Loucy (cell line): ENCODE measurements around the gene PLCXD1.
"Not testable (repeated sequence)": the region's sequence is repeated elsewhere in the genome, so short reads cannot be mapped to it uniquely, and the experiment has no call there.

Experiments
- H2AFZ ChIP-seq: fragments of 200-600 bp; sonication (generic); 2 replicates; pipeline ENCODE4 v1.6.0; 2016; ENCODE audit warnings: antibody characterized with exemption, mild to moderate bottlenecking, low read length, moderate library complexity
- H3F3A ChIP-seq: fragments of 200-600 bp; 2 replicates; pipeline ENCODE4 v1.6.0; 2016; ENCODE audit warnings: antibody characterized with exemption, low read depth, mild to moderate bottlenecking
- H3K27me3 ChIP-seq: fragments of 200-600 bp; sonication (generic); 2 replicates; pipeline ENCODE4 v1.6.1; 2014; ENCODE audit warnings: low read length, mild to moderate bottlenecking; ENCODE audit not compliant: insufficient read depth, poor library complexity, severe bottlenecking
- H3K36me3 ChIP-seq: fragments of 200-600 bp; sonication (generic); 2 replicates; pipeline ENCODE4 v1.6.1; 2016; ENCODE audit warnings: low read length; ENCODE audit not compliant: insufficient read depth
- H3K4me1 ChIP-seq: fragments of 200-600 bp; sonication (generic); 2 replicates; pipeline ENCODE4 v1.5.1; 2014; ENCODE audit warnings: low read length, mild to moderate bottlenecking; ENCODE audit not compliant: insufficient read depth, poor library complexity, severe bottlenecking
- H3K4me2 ChIP-seq: fragments of 200-600 bp; sonication (generic); 2 replicates; pipeline ENCODE4 v1.6.0; 2014; ENCODE audit warnings: antibody characterized with exemption, low read length, low read depth, mild to moderate bottlenecking; ENCODE audit not compliant: poor library complexity, severe bottlenecking
- H3K4me3 ChIP-seq: fragments of 200-600 bp; sonication (generic); 2 replicates; pipeline ENCODE4 v1.5.1; 2014; ENCODE audit warnings: low read length, mild to moderate bottlenecking, mixed read lengths; ENCODE audit not compliant: poor library complexity, severe bottlenecking
- H3K79me2 ChIP-seq: fragments of 200-600 bp; sonication (generic); 2 replicates; pipeline ENCODE4 v1.6.1; 2014; ENCODE audit warnings: low read length; ENCODE audit not compliant: insufficient read depth
- H3K9ac ChIP-seq: fragments of 200-600 bp; sonication (generic); 2 replicates; pipeline ENCODE4 v1.6.0; 2014; ENCODE audit warnings: mild to moderate bottlenecking, low read depth, low read length, moderate library complexity; ENCODE audit not compliant: poor library complexity, severe bottlenecking
- H3K9me2 ChIP-seq: fragments of 200-600 bp; sonication (generic); replicated peaks from 2 replicates; pipeline ENCODE4 v1.6.1; 2016; ENCODE audit warnings: low read depth, low read length, mixed read lengths
- H3K9me3 ChIP-seq: fragments of 200-600 bp; sonication (generic); 2 replicates; pipeline ENCODE4 v1.6.1; 2014; ENCODE audit warnings: mild to moderate bottlenecking, antibody characterized with exemption, low read length, low read depth; ENCODE audit not compliant: insufficient read depth
- H4K20me1 ChIP-seq: fragments of 200-600 bp; sonication (generic); 2 replicates; pipeline ENCODE4 v1.6.0; 2014; ENCODE audit warnings: antibody characterized with exemption, low read length, mild to moderate bottlenecking; ENCODE audit not compliant: insufficient read depth, poor library complexity, severe bottlenecking
- CTCF ChIP-seq: fragments of 200-600 bp; sonication (generic); conservative IDR thresholded peaks from 2 replicates; pipeline ENCODE4 v1.5.1; 2014; ENCODE audit warnings: mild to moderate bottlenecking, antibody characterized with exemption, low read length
- EZH2phosphoT487 ChIP-seq: fragments of 200-600 bp; IDR thresholded peaks from 2 replicates; pipeline ENCODE4 v1.6.1; 2018; ENCODE audit warnings: antibody characterized with exemption, mild to moderate bottlenecking, moderate library complexity, borderline replicate concordance

PLCXD1 gene

DNA sequence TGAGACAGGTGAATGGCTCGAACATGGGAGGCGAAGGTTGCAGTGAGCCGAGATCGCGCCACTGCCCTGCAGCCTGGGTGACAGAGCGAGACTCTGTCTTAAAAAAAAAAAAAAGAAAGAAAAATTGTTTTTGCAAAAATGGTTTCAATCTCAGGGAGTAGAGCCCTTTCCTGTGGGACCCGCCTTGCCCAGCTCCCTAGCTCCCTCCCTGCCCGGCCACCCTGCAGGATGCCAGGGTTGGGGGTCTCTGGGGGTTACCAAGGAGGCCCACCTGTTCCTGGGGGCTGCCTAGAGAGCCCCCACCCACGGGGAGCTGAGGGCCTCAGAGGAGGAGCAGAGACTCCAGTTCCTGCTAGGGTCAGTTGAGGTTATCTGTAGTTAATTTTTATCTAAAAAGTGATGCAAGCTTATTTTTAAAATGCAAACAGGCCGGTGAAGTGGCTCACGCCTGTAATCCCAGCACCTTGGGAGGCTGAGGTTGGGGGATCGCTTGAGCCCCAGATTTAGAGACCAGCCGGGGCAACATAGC lies 18.7 kb upstream of the PLCXD1 start:
- H3K4me3 ChIP-seq: no peak overlapping the region
- no peak overlapping the region for H3K9ac ChIP-seq

GRCh38 chrX:264006-264405 lies 17.2 kb upstream of the PLCXD1 start:
- H3F3A ChIP-seq, H3K9me3 ChIP-seq, H3K27me3 ChIP-seq, H3K79me2 ChIP-seq, H3K4me3 ChIP-seq, H2AFZ ChIP-seq, H3K4me2 ChIP-seq, H3K36me3 ChIP-seq, H4K20me1 ChIP-seq, H3K4me1 ChIP-seq, H3K9me2 ChIP-seq, H3K9ac ChIP-seq: not testable (repeated sequence)

More for the DNA sequence above, 18.7 kb upstream of the PLCXD1 start:
- Histone ChIP-seq H3K4me1 (no peaks in the 10 kb centered on the region), H2AFZ (no peak overlapping the region), H3K36me3 (no peaks in the 10 kb centered on the region), H3K79me2 (no peaks in the 10 kb centered on the region), H3K4me2 (no peak overlapping the region), H3F3A (no peaks in the 10 kb centered on the region), H3K9me3 (no peaks in the 10 kb centered on the region), H3K27me3 (no peaks in the 10 kb centered on the region), H3K9me2 (no peaks in the 10 kb centered on the region), H4K20me1 (no peaks in the 10 kb centered on the region)
- no peak for TF ChIP-seq CTCF
- TF ChIP-seq EZH2phosphoT487: no peak

GRCh38 chrX:264634-265455 lies 16.3 kb upstream of the PLCXD1 start:
- Histone ChIP-seq H3K79me2 (no peaks in the 10 kb centered on the region), H3K4me3 (no peak overlapping the region), H3K4me1 (no peaks in the 10 kb centered on the region), H3K4me2 (no peak overlapping the region), H3F3A (no peaks in the 10 kb centered on the region), H2AFZ (no peak overlapping the region), H3K27me3 (no peaks in the 10 kb centered on the region), H4K20me1 (no peaks in the 10 kb centered on the region), H3K9me2 (no peaks in the 10 kb centered on the region), H3K9ac (no peak overlapping the region), H3K9me3 (no peaks in the 10 kb centered on the region), H3K36me3 (no peaks in the 10 kb centered on the region)
- TF ChIP-seq EZH2phosphoT487 (no peak), CTCF (no peak)

GRCh38 chrX:265502-265901 lies 15.7 kb upstream of the PLCXD1 start:
- no peaks in the 10 kb centered on the region for H4K20me1 ChIP-seq
- H3K4me3 ChIP-seq: no peak overlapping the region
- no peaks in the 10 kb centered on the region for H3K4me1 ChIP-seq
- H3K4me2 ChIP-seq: no peak overlapping the region
- H3F3A ChIP-seq: no peaks in the 10 kb centered on the region
- no peaks in the 10 kb centered on the region for H3K27me3 ChIP-seq
- no peaks in the 10 kb centered on the region for H3K79me2 ChIP-seq
- no peak for TF ChIP-seq EZH2phosphoT487
- no peak for TF ChIP-seq CTCF
- no peaks in the 10 kb centered on the region for H3K9me3 ChIP-seq
- H3K9me2 ChIP-seq: no peaks in the 10 kb centered on the region
- H3K36me3 ChIP-seq: no peaks in the 10 kb centered on the region
- H3K9ac ChIP-seq: no peak overlapping the region
- no peak overlapping the region for H2AFZ ChIP-seq
